ENCODE results near the gene ASB1. TPM values are rescaled to one million over a fixed set of nuclear protein-coding genes. Genes with fewer than 3 reads are reported as not detected.

Gene ASB1
- total and polyA plus RNA-seq, 9 of the 15 experiments (the other 6 are each of a cell fraction or from before 2014, with no cell fraction given) = 6.3 to 37.7 (median 23.9) TPM

- no TSS peak for BruUV-seq (replicated peaks)
- H4K20me1 ChIP-seq (replicated peaks; ENCODE audit: control insufficient read depth, insufficient read depth, low read length) = no peaks in the 10 kb centered on the region
- H2AFZ ChIP-seq (ENCODE audit: low read depth, low read length) = no peak overlapping the region
- no peaks in the 10 kb centered on the region for H3K79me2 ChIP-seq (ENCODE audit: control insufficient read depth, insufficient read depth, low read length)
- no peaks in the 10 kb centered on the region for H3K9me1 ChIP-seq (ENCODE audit: control insufficient read depth, insufficient read depth, low read length)
- in situ Hi-C loops (cut with MboI) = no loop called here
- H3K27me3 ChIP-seq (ENCODE audit: control insufficient read depth in 2 of 2, insufficient read depth in 2 of 2, low read length in 2 of 2) = no peaks in the 10 kb centered on the region
- no peak overlapping the region for H3K4me2 ChIP-seq (ENCODE audit: insufficient read depth, low read length)
- TF ChIP-seq CEBPB (tag; IDR thresholded peaks at IDR 0.05) (peak; percentile 16; the same call in 1 of the 2 replicates), TAL1 (IDR thresholded peaks at IDR 0.05) (no peak)
- no peaks in the 10 kb centered on the region for H3K36me3 ChIP-seq (ENCODE audit: control insufficient read depth, insufficient read depth, low read length)
- FAIRE-seq (no peak), ATAC-seq (no peak), DNase-seq (ENCODE audit: extremely low read depth in 1 of 4, low spot score in 3 of 4) (no peak)
- H3K9ac ChIP-seq (ENCODE audit: insufficient read depth in 1 of 2, low read depth in 2 of 2, low read length in 2 of 2) = no peak overlapping the region
- peaks cover 0 to 13% of the 10 kb centered on the region in 2 experiments; a peak in 2 of 5 replicates for H3K4me1 ChIP-seq (replicated peaks in 1 of 2; ENCODE audit: control insufficient read depth in 2 of 2, insufficient read depth in 2 of 2, low read length in 2 of 2)
- ChIA-PET POLR2A (no interaction called here), CTCF (ENCODE audit: low intra/inter-chr PET ratio) (no interaction called here)
- 78% methylated on average over 12 of the region's 12 CpGs for WGBS (ENCODE audit: insufficient coverage, low coverage, missing lambda C conversion rate)
- H3K27ac ChIP-seq (ENCODE audit: extremely low read depth, low read depth, low read length) = no peak overlapping the region
- intact Hi-C loops (cut with micrococcal nuclease) = no loop called here
- no peak overlapping the region for H3K4me3 ChIP-seq
- H3K9me3 ChIP-seq (replicated peaks; ENCODE audit: control insufficient read depth, insufficient read depth, low read depth, low read length) = no peaks in the 10 kb centered on the region
Observed at GRCh38 chr2:238412067-238412767, 14.5 kb upstream of the ASB1 start.

GRCh38 chr2:238413368-238413767, 13.4 kb upstream of the ASB1 start:
- no peak overlapping the region for H3K4me3 ChIP-seq
- H3K9ac ChIP-seq (ENCODE audit: insufficient read depth in 1 of 2, low read depth in 2 of 2, low read length in 2 of 2) = no peak overlapping the region
- ChIA-PET POLR2A (no interaction called here), CTCF (ENCODE audit: low intra/inter-chr PET ratio) (no interaction called here)
- no peaks in the 10 kb centered on the region for H4K20me1 ChIP-seq (replicated peaks; ENCODE audit: control insufficient read depth, insufficient read depth, low read length)
- H3K4me2 ChIP-seq (ENCODE audit: insufficient read depth, low read length) = no peak overlapping the region
- no peaks in the 10 kb centered on the region for H3K36me3 ChIP-seq (ENCODE audit: control insufficient read depth, insufficient read depth, low read length)
- no peak overlapping the region for H2AFZ ChIP-seq (ENCODE audit: low read depth, low read length)
- ATAC-seq (no peak), FAIRE-seq (no peak), DNase-seq (ENCODE audit: extremely low read depth in 1 of 4, low spot score in 3 of 4) (no peak)
- H3K27ac ChIP-seq (ENCODE audit: extremely low read depth, low read depth, low read length) = no peak overlapping the region
- H3K9me1 ChIP-seq (ENCODE audit: control insufficient read depth, insufficient read depth, low read length) = no peaks in the 10 kb centered on the region
- H3K79me2 ChIP-seq (ENCODE audit: control insufficient read depth, insufficient read depth, low read length) = no peaks in the 10 kb centered on the region
- no peaks in the 10 kb centered on the region for H3K27me3 ChIP-seq (ENCODE audit: control insufficient read depth in 2 of 2, insufficient read depth in 2 of 2, low read length in 2 of 2)
- WGBS (ENCODE audit: insufficient coverage, low coverage, missing lambda C conversion rate) = 51% methylated on average over 2 of the region's 2 CpGs
- peaks cover 2 to 13% of the 10 kb centered on the region in 2 experiments; a peak in 4 of 5 replicates for H3K4me1 ChIP-seq (replicated peaks in 1 of 2; ENCODE audit: control insufficient read depth in 2 of 2, insufficient read depth in 2 of 2, low read length in 2 of 2)
- BruUV-seq (replicated peaks) = no TSS peak
- H3K9me3 ChIP-seq (replicated peaks; ENCODE audit: control insufficient read depth, insufficient read depth, low read depth, low read length) = no peaks in the 10 kb centered on the region
- in situ Hi-C loops (cut with MboI) (no loop called here), intact Hi-C loops (cut with micrococcal nuclease) (no loop called here)
- TF ChIP-seq ZNF75A (CRISPR knock-in tag; IDR thresholded peaks at IDR 0.05) (no peak), KLF16 (IDR thresholded peaks at IDR 0.05) (no peak), SAP30 (IDR thresholded peaks at IDR 0.05; ENCODE audit: borderline replicate concordance, insufficient read depth, low read depth, low read length, poor library complexity, severe bottlenecking) (no peak), ETV1 (tag; conservative IDR thresholded peaks at IDR 0.05; ENCODE audit: low read depth) (no peak), KDM1A (IDR thresholded peaks at IDR 0.05) (no peak), ZNF79 (CRISPR knock-in tag; IDR thresholded peaks at IDR 0.05; ENCODE audit: low read depth) (no peak), ARID3A (IDR thresholded peaks at IDR 0.05; ENCODE audit: borderline replicate concordance, low read depth, low read length) (no peak), NKRF (IDR thresholded peaks at IDR 0.05; ENCODE audit: borderline replicate concordance) (no peak)
